Activated CD4-positive, alpha-beta T cell treated with anti-CD3 and anti-CD28 coated beads, Interleukin-2, amount 10 ng/mL, durations not matched to agents 24 days and 14 days (primary cell): ENCODE measurements around the gene GPR151. TPM values are rescaled to one million over a fixed set of nuclear protein-coding genes. Genes with fewer than 3 reads are reported as not detected.
"Not testable (repeated sequence)": the region's sequence is repeated elsewhere in the genome, so short reads cannot be mapped to it uniquely, and the experiment has no call there.

Source experiments
- DNase-seq: peaks from one replicate; pipeline ENCODE4 v3.0.0; 2022
- H3K27ac Mint-ChIP-seq: one replicate; pipeline ENCODE4 v1.8.0; 2022; ENCODE audit warnings: mild to moderate bottlenecking, mixed read lengths
- H3K27me3 Mint-ChIP-seq: one replicate; pipeline ENCODE4 v1.8.0; 2022; ENCODE audit warnings: mixed read lengths
- H3K36me3 Mint-ChIP-seq: one replicate; pipeline ENCODE4 v1.8.0; 2022; ENCODE audit warnings: low read depth, mild to moderate bottlenecking, mixed read lengths
- H3K4me1 Mint-ChIP-seq: one replicate; pipeline ENCODE4 v1.8.0; 2021; ENCODE audit warnings: mixed read lengths
- H3K4me3 Mint-ChIP-seq: one replicate; pipeline ENCODE4 v1.8.0; 2022; ENCODE audit warnings: mild to moderate bottlenecking, moderate library complexity, mixed read lengths
- H3K9me3 Mint-ChIP-seq: one replicate; pipeline ENCODE4 v1.8.0; 2021; ENCODE audit warnings: mixed read lengths
- intact Hi-C: fragments of 100-400 bp; cut with micrococcal nuclease; formaldehyde crosslinking; loops from one replicate; pipeline ENCODE4 v1.15.1; 2023
- total RNA-seq: library from RNA; stranded (reverse); gene quantifications from 2 replicates; pipeline ENCODE4 v1.2.3, GENCODE V29; 2022

The GPR151 gene
- not detected in 2 replicates for total RNA-seq

- Mint-ChIP-seq H3K27me3 (no peaks in the 10 kb centered on the region), H3K27ac (no peak within 1 kb of the TSS), H3K9me3 (no peaks in the 10 kb centered on the region), H3K4me3 (no peak within 1 kb of the TSS), H3K4me1 (no peaks in the 10 kb centered on the region), H3K36me3 (peaks cover 12% of the 10 kb centered on the region)
- intact Hi-C loops = no loop called here
- DNase-seq = no peak
Measured at GRCh38 chr5:146516151-146516475, at the start of gene GPR151. Gene GPR151, minus strand, starts transcription at chr5:146516190. Its CDS starts 77 bp downstream, at chr5:146516113.

GRCh38 chr5:146564007-146564762 lies 48.2 kb upstream of the GPR151 start:
- Mint-ChIP-seq H3K9me3 (no peaks in the 10 kb centered on the region), H3K27ac (no peak overlapping the region), H3K27me3 (peaks cover 5% of the 10 kb centered on the region), H3K4me3 (no peak overlapping the region), H3K4me1 (peaks cover 2% of the 10 kb centered on the region), H3K36me3 (no peaks in the 10 kb centered on the region)
- intact Hi-C loops = no loop called here
- DNase-seq = no peak

- no peak for DNase-seq
- H3K27ac Mint-ChIP-seq = no peak overlapping the region
- no peaks in the 10 kb centered on the region for H3K9me3 Mint-ChIP-seq
- peaks cover 3% of the 10 kb centered on the region for H3K27me3 Mint-ChIP-seq
- H3K4me3 Mint-ChIP-seq = no peak overlapping the region
- no peaks in the 10 kb centered on the region for H3K36me3 Mint-ChIP-seq
- intact Hi-C loops = no loop called here
- peaks cover 2% of the 10 kb centered on the region for H3K4me1 Mint-ChIP-seq
Measured at GRCh38 chr5:146562461-146562860, 46.5 kb upstream of the GPR151 start.

GRCh38 chr5:146561711-146562110 lies 45.7 kb upstream of the GPR151 start:
- H3K4me3 Mint-ChIP-seq = no peak overlapping the region
- peaks cover 2% of the 10 kb centered on the region for H3K4me1 Mint-ChIP-seq
- no peak for DNase-seq
- H3K9me3 Mint-ChIP-seq = no peaks in the 10 kb centered on the region
- peaks cover 3% of the 10 kb centered on the region for H3K27me3 Mint-ChIP-seq
- intact Hi-C loops = no loop called here
- H3K27ac Mint-ChIP-seq = no peak overlapping the region
- H3K36me3 Mint-ChIP-seq = no peaks in the 10 kb centered on the region

- no peak overlapping the region for H3K4me3 Mint-ChIP-seq
- H3K4me1 Mint-ChIP-seq = no peaks in the 10 kb centered on the region
- H3K27me3 Mint-ChIP-seq = peaks cover 3% of the 10 kb centered on the region
- H3K9me3 Mint-ChIP-seq = no peaks in the 10 kb centered on the region
- H3K36me3 Mint-ChIP-seq = no peaks in the 10 kb centered on the region
- intact Hi-C loops = no loop called here
- no peak overlapping the region for H3K27ac Mint-ChIP-seq
- DNase-seq = no peak
Measured at GRCh38 chr5:146560205-146560812, 44.3 kb upstream of the GPR151 start.

GRCh38 chr5:146556884-146557283 lies 40.9 kb upstream of the GPR151 start:
- H3K9me3 Mint-ChIP-seq, intact Hi-C loops, H3K4me3 Mint-ChIP-seq, H3K4me1 Mint-ChIP-seq, H3K36me3 Mint-ChIP-seq, DNase-seq, H3K27ac Mint-ChIP-seq: not testable (repeated sequence)
- peaks cover 16% of the 10 kb centered on the region for H3K27me3 Mint-ChIP-seq

GRCh38 chr5:146553446-146553845 lies 37.5 kb upstream of the GPR151 start:
- no peak for DNase-seq
- peaks cover 14% of the 10 kb centered on the region for H3K27me3 Mint-ChIP-seq
- no peaks in the 10 kb centered on the region for H3K9me3 Mint-ChIP-seq
- no peaks in the 10 kb centered on the region for H3K36me3 Mint-ChIP-seq
- no peak overlapping the region for H3K27ac Mint-ChIP-seq
- no peak overlapping the region for H3K4me3 Mint-ChIP-seq
- H3K4me1 Mint-ChIP-seq = no peaks in the 10 kb centered on the region
- intact Hi-C loops = no loop called here

GRCh38 chr5:146549615-146550014 lies 33.6 kb upstream of the GPR151 start:
- Mint-ChIP-seq H3K27ac (no peak overlapping the region), H3K27me3 (peaks cover 18% of the 10 kb centered on the region), H3K9me3 (no peaks in the 10 kb centered on the region), H3K36me3 (no peaks in the 10 kb centered on the region), H3K4me3 (no peak overlapping the region), H3K4me1 (no peaks in the 10 kb centered on the region)
- intact Hi-C loops = no loop called here
- DNase-seq = no peak

GRCh38 chr5:146548781-146549449 lies 32.9 kb upstream of the GPR151 start:
- intact Hi-C loops = no loop called here
- Mint-ChIP-seq H3K4me3 (no peak overlapping the region), H3K9me3 (no peaks in the 10 kb centered on the region), H3K27ac (no peak overlapping the region), H3K36me3 (no peaks in the 10 kb centered on the region), H3K27me3 (peaks cover 16% of the 10 kb centered on the region), H3K4me1 (no peaks in the 10 kb centered on the region)
- DNase-seq = no peak

- DNase-seq = no peak
- Mint-ChIP-seq H3K9me3 (no peaks in the 10 kb centered on the region), H3K4me1 (no peaks in the 10 kb centered on the region), H3K27me3 (peaks cover 11% of the 10 kb centered on the region), H3K36me3 (no peaks in the 10 kb centered on the region), H3K4me3 (no peak overlapping the region), H3K27ac (no peak overlapping the region)
- intact Hi-C loops = no loop called here
Measured at GRCh38 chr5:146544232-146544631, 28.2 kb upstream of the GPR151 start.

GRCh38 chr5:146541958-146542849 lies 26.2 kb upstream of the GPR151 start:
- Mint-ChIP-seq H3K27me3 (peaks cover 11% of the 10 kb centered on the region), H3K4me3 (no peak overlapping the region), H3K9me3 (no peaks in the 10 kb centered on the region), H3K27ac (no peak overlapping the region), H3K4me1 (no peaks in the 10 kb centered on the region), H3K36me3 (no peaks in the 10 kb centered on the region)
- DNase-seq = peak; percentile 88
- intact Hi-C loops = loop anchor here (1.0 kb wide), 1 partner anchor 9 kb away; no protein-coding TSS in a partner anchor

GRCh38 chr5:146540414-146540813 lies 24.4 kb upstream of the GPR151 start:
- Mint-ChIP-seq H3K27ac (no peak overlapping the region), H3K9me3 (no peaks in the 10 kb centered on the region), H3K27me3 (peaks cover 9% of the 10 kb centered on the region), H3K4me3 (no peak overlapping the region), H3K4me1 (no peaks in the 10 kb centered on the region), H3K36me3 (no peaks in the 10 kb centered on the region)
- intact Hi-C loops = no loop called here
- no peak for DNase-seq

GRCh38 chr5:146539973-146540372 lies 24.0 kb upstream of the GPR151 start:
- Mint-ChIP-seq H3K9me3 (no peaks in the 10 kb centered on the region), H3K27ac (no peak overlapping the region), H3K4me1 (no peaks in the 10 kb centered on the region), H3K4me3 (no peak overlapping the region), H3K27me3 (peaks cover 9% of the 10 kb centered on the region), H3K36me3 (no peaks in the 10 kb centered on the region)
- no peak for DNase-seq
- intact Hi-C loops = loop anchor here (10.0 kb wide), 1 partner anchor 125 kb away; no protein-coding TSS in a partner anchor
